Measurements from ENCODE around the gene ZNF536. TPM values are rescaled to one million over a fixed set of nuclear protein-coding genes. Genes with fewer than 3 reads are reported as not detected.

Gene ZNF536
- total RNA-seq, 4 donors from 2014 or later = 30.8 to 48.7 (median 40.8) TPM

DNA sequence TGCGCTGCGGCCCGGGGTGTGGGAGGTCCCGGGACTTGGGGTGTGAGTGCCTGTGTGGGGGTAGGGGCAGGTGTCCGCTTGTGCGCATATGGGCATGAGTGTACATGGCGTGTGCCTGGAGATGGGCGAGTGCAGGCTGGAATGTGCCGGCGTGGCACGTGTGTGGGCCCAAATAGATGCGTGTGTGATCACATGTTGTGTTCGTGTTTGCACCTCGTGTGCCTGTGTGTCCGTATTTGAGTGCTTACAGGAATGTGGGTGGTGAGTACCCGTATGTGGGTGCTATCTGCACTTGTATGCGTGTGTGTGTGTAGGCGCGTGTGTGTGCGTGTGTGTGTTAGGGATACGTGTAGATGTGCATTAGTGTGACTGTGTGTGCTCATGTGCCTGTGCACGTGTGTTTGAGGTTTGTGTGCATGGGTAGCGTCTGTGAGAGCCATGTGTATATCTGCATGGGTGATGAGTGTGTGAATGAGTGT, 3.4 kb downstream of the ZNF536 start:
- 60 to 61% methylated on average over 23 of the region's 23 CpGs for WGBS, 2 donors
- H3K27me3 ChIP-seq = peaks cover 0 to 5% of the 10 kb centered on the region in 2 donors

DNA sequence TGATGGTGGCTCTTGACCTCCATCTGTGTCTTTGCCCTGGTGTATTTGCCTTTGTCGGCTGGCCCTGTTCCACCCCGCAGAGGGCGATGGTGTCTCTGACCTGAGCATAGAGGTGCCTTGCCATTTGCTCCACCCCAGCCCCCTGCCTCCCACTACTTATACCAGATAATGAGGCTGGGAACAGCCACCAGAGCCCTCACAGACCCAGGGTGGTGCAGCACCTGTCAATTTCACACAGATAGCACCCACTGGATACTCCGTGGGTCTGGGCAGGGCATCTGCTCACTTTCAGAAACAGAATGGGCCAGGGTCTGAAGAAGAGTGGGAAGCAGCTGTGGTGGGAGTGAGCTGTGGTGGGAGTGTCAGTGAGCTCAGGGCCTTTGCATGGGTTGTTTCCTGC, 4.1 kb downstream of the ZNF536 start:
- DNase-seq (ENCODE audit: low spot score in 2 of 2) = no peak
- 80 to 92% methylated on average over 4 of the region's 4 CpGs for WGBS, 2 donors
- Histone ChIP-seq H3K4me3 (no peak overlapping the region), H3K9me3 (no peaks in the 10 kb centered on the region), H3K4me1 (peaks cover 0 to 38% (median 2%) of the 10 kb centered on the region in 4 donors), H3K27ac (peak overlapping the region in 1 of 4 donors; percentile 84), H3K27me3 (peaks cover 0 to 5% of the 10 kb centered on the region in 2 donors), H3K36me3 (no peaks in the 10 kb centered on the region)
- TF ChIP-seq POLR2A (IDR thresholded peaks at IDR 0.05) = no peak
- TF ChIP-seq EP300 (IDR thresholded peaks at IDR 0.05) = no peak
- TF ChIP-seq, protein P1, sequence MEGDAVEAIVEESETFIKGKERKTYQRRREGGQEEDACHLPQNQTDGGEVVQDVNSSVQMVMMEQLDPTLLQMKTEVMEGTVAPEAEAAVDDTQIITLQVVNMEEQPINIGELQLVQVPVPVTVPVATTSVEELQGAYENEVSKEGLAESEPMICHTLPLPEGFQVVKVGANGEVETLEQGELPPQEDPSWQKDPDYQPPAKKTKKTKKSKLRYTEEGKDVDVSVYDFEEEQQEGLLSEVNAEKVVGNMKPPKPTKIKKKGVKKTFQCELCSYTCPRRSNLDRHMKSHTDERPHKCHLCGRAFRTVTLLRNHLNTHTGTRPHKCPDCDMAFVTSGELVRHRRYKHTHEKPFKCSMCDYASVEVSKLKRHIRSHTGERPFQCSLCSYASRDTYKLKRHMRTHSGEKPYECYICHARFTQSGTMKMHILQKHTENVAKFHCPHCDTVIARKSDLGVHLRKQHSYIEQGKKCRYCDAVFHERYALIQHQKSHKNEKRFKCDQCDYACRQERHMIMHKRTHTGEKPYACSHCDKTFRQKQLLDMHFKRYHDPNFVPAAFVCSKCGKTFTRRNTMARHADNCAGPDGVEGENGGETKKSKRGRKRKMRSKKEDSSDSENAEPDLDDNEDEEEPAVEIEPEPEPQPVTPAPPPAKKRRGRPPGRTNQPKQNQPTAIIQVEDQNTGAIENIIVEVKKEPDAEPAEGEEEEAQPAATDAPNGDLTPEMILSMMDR (IDR thresholded peaks at IDR 0.05) = no peak

More for the DNA sequence above, 3.4 kb downstream of the ZNF536 start:
- TF ChIP-seq EP300 (IDR thresholded peaks at IDR 0.05) (peak in 1 of 2 donors; percentile 8), POLR2A (IDR thresholded peaks at IDR 0.05) (no peak)
- TF ChIP-seq, protein P1 (IDR thresholded peaks at IDR 0.05) = no peak
- H3K4me3 ChIP-seq = peak overlapping the region in 2 of 4 donors; percentile 22 to 46
- no peak for DNase-seq (ENCODE audit: low spot score in 2 of 2)
- no peaks in the 10 kb centered on the region for H3K9me3 ChIP-seq
- H3K4me1 ChIP-seq = peaks cover 0 to 39% (median 2%) of the 10 kb centered on the region in 4 donors
- no peaks in the 10 kb centered on the region for H3K36me3 ChIP-seq
- peak overlapping the region in 3 of 4 donors; percentile 19 to 84 (median 78) for H3K27ac ChIP-seq

DNA sequence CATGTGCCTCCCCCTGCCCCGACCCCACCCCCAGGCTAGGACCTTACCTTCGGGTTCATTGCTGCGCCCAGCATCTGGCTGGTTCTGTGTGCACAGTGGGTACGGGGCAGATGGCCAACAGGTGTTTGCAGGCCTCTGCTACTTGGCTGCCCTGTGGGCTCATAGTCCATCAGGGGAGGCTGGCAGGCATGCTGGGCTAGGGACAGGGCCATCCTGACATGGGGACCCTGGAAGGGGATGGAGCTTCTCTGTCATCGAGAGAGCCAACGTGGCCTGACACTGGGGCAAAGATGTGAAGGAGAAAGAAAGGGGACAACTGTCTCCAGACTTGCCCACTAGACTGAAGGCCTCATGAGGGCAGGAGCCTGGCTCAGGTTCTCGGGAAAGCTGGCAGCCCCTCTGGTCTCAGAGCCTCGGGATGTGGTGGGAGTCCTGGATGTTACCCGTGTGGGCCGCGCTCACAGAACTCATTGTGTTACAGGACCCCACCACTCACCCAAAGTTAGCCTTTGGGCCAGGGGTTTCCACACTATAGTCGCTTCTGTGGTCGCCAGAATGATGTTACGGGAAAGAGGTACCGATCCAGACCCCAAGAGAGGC, 4.7 kb downstream of the ZNF536 start:
- H3K27me3 ChIP-seq = peaks cover 0 to 5% of the 10 kb centered on the region in 2 donors
- no peak for DNase-seq (ENCODE audit: low spot score in 2 of 2)
- no peak overlapping the region for H3K27ac ChIP-seq
- peaks cover 0 to 31% (median 2%) of the 10 kb centered on the region in 4 donors for H3K4me1 ChIP-seq
- no peak overlapping the region for H3K4me3 ChIP-seq
- no peaks in the 10 kb centered on the region for H3K36me3 ChIP-seq
- WGBS, 2 donors = 91 to 93% methylated on average over 10 to 15 of the region's 15 CpGs
- H3K9me3 ChIP-seq = no peaks in the 10 kb centered on the region
- TF ChIP-seq EP300 (IDR thresholded peaks at IDR 0.05) (no peak), POLR2A (IDR thresholded peaks at IDR 0.05) (no peak)

DNA sequence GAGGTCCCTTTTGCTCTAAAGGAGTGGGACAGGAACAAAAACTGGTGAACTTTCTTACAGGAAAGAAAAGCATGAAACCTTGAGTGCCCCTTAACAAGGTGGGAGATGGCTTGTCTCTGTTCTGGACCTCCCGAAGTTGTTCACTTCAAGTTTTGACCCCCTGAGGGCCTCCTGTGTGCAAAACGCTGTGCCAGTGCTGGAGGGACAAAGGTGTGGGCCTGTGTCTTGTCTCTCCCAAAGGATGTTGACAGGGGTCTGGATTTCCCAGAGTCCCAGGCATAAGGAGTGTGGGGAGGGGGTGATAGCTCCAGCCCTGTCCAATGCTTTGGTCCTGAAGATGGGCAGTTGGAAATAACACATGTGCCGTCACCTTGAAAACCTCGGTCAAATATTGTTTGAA, 6.5 kb downstream of the ZNF536 start:
- Histone ChIP-seq H3K36me3 (no peaks in the 10 kb centered on the region), H3K27me3 (peaks cover 0 to 5% of the 10 kb centered on the region in 2 donors), H3K9me3 (no peaks in the 10 kb centered on the region), H3K27ac (no peak overlapping the region), H3K4me3 (no peak overlapping the region), H3K4me1 (peaks cover 0 to 20% (median 0%) of the 10 kb centered on the region in 4 donors)
- no peak for TF ChIP-seq EP300 (IDR thresholded peaks at IDR 0.05)
- TF ChIP-seq, protein P1 (IDR thresholded peaks at IDR 0.05) = no peak
- no peak for TF ChIP-seq POLR2A (IDR thresholded peaks at IDR 0.05)
- WGBS, 2 donors = 71 to 88% methylated on average over 4 of the region's 4 CpGs
- DNase-seq (ENCODE audit: low spot score in 2 of 2) = no peak

DNA sequence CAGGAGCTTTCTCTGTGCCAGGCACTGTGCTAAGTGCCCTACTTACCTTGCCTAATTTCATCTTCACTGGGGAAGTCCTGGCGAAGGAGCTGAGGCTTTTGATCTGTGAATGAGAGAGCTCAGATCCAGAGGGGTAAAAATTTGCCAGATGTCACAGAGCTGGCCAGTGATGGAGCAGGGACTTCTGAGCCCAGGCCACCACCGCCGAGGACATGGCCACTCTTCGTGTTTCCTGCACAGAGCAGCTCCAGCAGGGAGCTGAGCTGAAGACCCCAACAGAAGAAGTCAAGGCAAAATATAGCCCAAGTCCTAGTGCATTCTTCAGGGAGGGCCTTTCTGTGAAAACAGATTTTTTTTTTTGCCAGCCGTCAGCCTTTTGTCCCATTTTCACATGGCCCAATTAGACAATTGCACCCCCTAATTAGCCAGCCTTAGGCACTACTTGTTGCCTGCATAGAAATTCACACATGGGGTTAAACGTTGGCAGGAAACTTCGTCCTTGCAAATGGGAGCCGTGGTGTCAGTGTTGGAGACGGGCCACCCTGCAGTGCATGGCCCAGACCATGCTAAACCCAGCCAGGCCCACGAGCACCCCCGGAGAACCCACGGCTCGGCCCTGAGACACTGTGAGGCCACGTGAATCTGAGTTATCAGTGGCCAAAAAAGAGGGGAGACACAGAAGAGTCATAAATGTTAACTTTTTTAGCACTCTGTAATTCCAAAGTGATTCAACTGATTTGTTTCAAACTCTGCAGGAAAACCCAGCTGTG, 7.8 kb downstream of the ZNF536 start:
- Histone ChIP-seq H3K27me3 (peaks cover 0 to 5% of the 10 kb centered on the region in 2 donors), H3K27ac (no peak overlapping the region), H3K4me1 (peaks cover 0 to 15% (median 0%) of the 10 kb centered on the region in 4 donors), H3K4me3 (no peak overlapping the region), H3K36me3 (no peaks in the 10 kb centered on the region), H3K9me3 (no peaks in the 10 kb centered on the region)
- DNase-seq (ENCODE audit: low spot score in 2 of 2) = no peak
- WGBS, 2 donors = 37 to 38% methylated on average over 13 to 14 of the region's 14 CpGs
- TF ChIP-seq POLR2A (IDR thresholded peaks at IDR 0.05) (no peak), EP300 (IDR thresholded peaks at IDR 0.05) (no peak)
- TF ChIP-seq, protein P1 (IDR thresholded peaks at IDR 0.05) = no peak

All from tibial nerve (tissue), 4 donors.